A549 (cell line): ENCODE measurements around the gene KLHL11. TPM values are rescaled to one million over a fixed set of nuclear protein-coding genes. Genes with fewer than 3 reads are reported as not detected.

Source experiments
- ATAC-seq, 2 experiments: fragments of 200-7000 bp in 1 of 2; fragments of >200 bp in 1 of 2; cut with Nextera tagmentation in 1 of 2; cut with Tn5 transposase in 1 of 2; 3 replicates each; pipeline versions ENCODE4 v1.8.0 to v1.9.1; 2018 to 2020; ENCODE audit warnings: mild to moderate bottlenecking in 1 of 2, moderate library complexity in 1 of 2
- CTCF ChIA-PET: fragments of 300-600 bp; sonication (Branson Sonifier 250); formaldehyde crosslinking; extraction: SDS; loops from one replicate; lab custom pipeline; 2021; ENCODE audit warnings: antibody characterized with exemption, inconsistent platforms; lab: Yijun Ruan, JAX
- POLR2A ChIA-PET: fragments of 350-600 bp; formaldehyde crosslinking; extraction: SDS; loops from one replicate; lab custom pipeline; 2021; ENCODE audit warnings: antibody characterized with exemption, inconsistent platforms; lab: Yijun Ruan, JAX
- DNase-seq, 2 experiments: peaks; one replicate each; pipeline versions ENCODE4 v3.0.0 to v3.0.0-alpha.2; 2011 to 2016; ENCODE audit warnings: low read depth in 1 of 2, low spot score in 1 of 2
- FAIRE-seq: peaks from 2 replicates; lab custom pipeline; 2011; peaks lifted over from hg19 to GRCh38; lab: Jason Lieb, UNC
- H3K27ac ChIP-seq, 2 experiments: fragments of >200 bp; sonication (Bioruptor Twin); formaldehyde crosslinking; 3 replicates each; pipeline ENCODE4 v1.5.1; 2016 to 2017
- H3K4me1 ChIP-seq: fragments of >200 bp; sonication (Bioruptor Twin); formaldehyde crosslinking; 3 replicates; pipeline ENCODE4 v1.6.1; 2016
- H3K4me2 ChIP-seq: fragments of >200 bp; sonication (Bioruptor Twin); formaldehyde crosslinking; 3 replicates; pipeline ENCODE4 v1.6.1; 2016
- H3K4me3 ChIP-seq: fragments of >200 bp; sonication (Bioruptor Twin); formaldehyde crosslinking; 3 replicates; pipeline ENCODE4 v1.5.1; 2016
- H3K9me3 ChIP-seq: fragments of >200 bp; sonication (Bioruptor Twin); formaldehyde crosslinking; 3 replicates; pipeline ENCODE4 v1.6.1; 2016
- ATOH8 ChIP-seq: fragments of 250-450 bp; sonication (Bioruptor Pico); IDR thresholded peaks from 2 replicates; pipeline ENCODE4 v1.5.0; 2020; ENCODE audit warnings: low read depth, mild to moderate bottlenecking, moderate library complexity
- BHLHE40 ChIP-seq: IDR thresholded peaks from 2 replicates; pipeline ENCODE4 v1.6.1; 2012; ENCODE audit warnings: low read depth, low read length, inconsistent platforms
- CBX8 ChIP-seq: fragments of 200-600 bp; sonication (generic); IDR thresholded peaks from 2 replicates; pipeline ENCODE4 v1.6.1; 2016
- CEBPB ChIP-seq, 2 experiments: fragments of >200 bp in 1 of 2; sonication (Bioruptor Twin) in 1 of 2; formaldehyde crosslinking in 1 of 2; IDR thresholded peaks; 2 replicates each; pipeline ENCODE4 v1.6.1; 2012 to 2016
- CTCF ChIP-seq: fragments of >200 bp; sonication (Bioruptor Twin); formaldehyde crosslinking; IDR thresholded peaks from 3 replicates; pipeline ENCODE4 v1.5.1; 2016
- E2F6 ChIP-seq: IDR thresholded peaks from 2 replicates; pipeline ENCODE4 v1.6.1; 2012; ENCODE audit warnings: low read depth, borderline replicate concordance
- EP300 ChIP-seq, 2 experiments: fragments of >200 bp; sonication (Bioruptor Twin); formaldehyde crosslinking; IDR thresholded peaks; 2 replicates in 1 of 2; 3 replicates in 1 of 2; pipeline ENCODE4 v1.6.1; 2016 to 2017
- FOSB ChIP-seq: fragments of 250-450 bp; sonication (Bioruptor Pico); IDR thresholded peaks from 2 replicates; pipeline ENCODE4 v1.5.0; 2020; ENCODE audit warnings: mild to moderate bottlenecking, moderate library complexity
- FOSL2 ChIP-seq, 2 experiments: fragments of 450-650 bp in 1 of 2; fragments of >200 bp in 1 of 2; sonication (Bioruptor Twin) in 1 of 2; formaldehyde crosslinking; IDR thresholded peaks; 2 replicates each; pipeline versions ENCODE4 v1.5.0 to v1.6.1; 2016 to 2020; ENCODE audit warnings: mild to moderate bottlenecking in 1 of 2, moderate library complexity in 1 of 2
- FOXS1 ChIP-seq: fragments of 250-450 bp; sonication (Bioruptor Pico); IDR thresholded peaks from 2 replicates; pipeline ENCODE4 v1.5.0; 2020; ENCODE audit warnings: mild to moderate bottlenecking, moderate library complexity
- GATA3 ChIP-seq: IDR thresholded peaks from 2 replicates; pipeline ENCODE4 v1.6.1; 2012; ENCODE audit warnings: borderline replicate concordance
- HDAC2 ChIP-seq: fragments of 200-600 bp; sonication (generic); IDR thresholded peaks from 2 replicates; pipeline ENCODE4 v1.6.1; 2016
- HES2 ChIP-seq: fragments of >200 bp; sonication (Bioruptor Twin); formaldehyde crosslinking; IDR thresholded peaks from 2 replicates; pipeline ENCODE4 v1.6.1; 2016
- KDM1A ChIP-seq: fragments of 200-600 bp; sonication (generic); IDR thresholded peaks from 2 replicates; pipeline ENCODE4 v1.6.1; 2016; ENCODE audit warnings: low read depth, mild to moderate bottlenecking
- KDM5A ChIP-seq: fragments of 200-600 bp; sonication (generic); IDR thresholded peaks from 2 replicates; pipeline ENCODE4 v1.6.1; 2016; ENCODE audit warnings: antibody characterized with exemption, mild to moderate bottlenecking
- MAX ChIP-seq: IDR thresholded peaks from 2 replicates; pipeline ENCODE4 v1.6.1; 2012
- MAZ ChIP-seq: fragments of 150-350 bp; IDR thresholded peaks from 2 replicates; pipeline ENCODE4 v1.6.1; 2014; ENCODE audit warnings: antibody characterized with exemption, low read depth, low read length, borderline replicate concordance
- MYC ChIP-seq: IDR thresholded peaks from 2 replicates; pipeline ENCODE4 v1.6.1; 2012; ENCODE audit warnings: mild to moderate bottlenecking, inconsistent platforms, low read length, improper control_type of control experiment, borderline replicate concordance
- NFE2L2 ChIP-seq: fragments of 150-350 bp; conservative IDR thresholded peaks from 2 replicates; pipeline ENCODE4 v1.6.1; 2014; ENCODE audit warnings: low read length
- NPAS2 ChIP-seq: fragments of 250-450 bp; sonication (Bioruptor Pico); IDR thresholded peaks from 2 replicates; pipeline ENCODE4 v1.8.0; 2022; ENCODE audit warnings: mild to moderate bottlenecking, moderate library complexity, borderline replicate concordance
- NR3C1 ChIP-seq: fragments of >200 bp; sonication (Bioruptor Twin); formaldehyde crosslinking; IDR thresholded peaks from 3 replicates; pipeline ENCODE4 v1.6.1; 2017
- PBX3 ChIP-seq: IDR thresholded peaks from 2 replicates; pipeline ENCODE4 v1.6.1; 2012
- RAD21 ChIP-seq, 2 experiments: fragments of >200 bp in 1 of 2; sonication (Bioruptor Twin) in 1 of 2; formaldehyde crosslinking in 1 of 2; IDR thresholded peaks in 1 of 2; conservative IDR thresholded peaks in 1 of 2; 2 replicates in 1 of 2; 3 replicates in 1 of 2; pipeline ENCODE4 v1.6.1; 2012 to 2018; ENCODE audit warnings: inconsistent platforms in 1 of 2
- RNF2 ChIP-seq: fragments of 200-600 bp; sonication (generic); IDR thresholded peaks from 2 replicates; pipeline ENCODE4 v1.6.1; 2016; ENCODE audit warnings: low read depth, mild to moderate bottlenecking, antibody characterized with exemption, moderate library complexity, borderline replicate concordance
- TFCP2L1 ChIP-seq: fragments of 250-450 bp; sonication (Bioruptor Pico); IDR thresholded peaks from 2 replicates; pipeline ENCODE4 v1.5.0; 2021; ENCODE audit warnings: mild to moderate bottlenecking
- TP53 ChIP-seq: fragments of 250-450 bp; sonication (Bioruptor Pico); IDR thresholded peaks from 2 replicates; pipeline ENCODE4 v1.5.0; 2021; ENCODE audit warnings: mild to moderate bottlenecking, moderate library complexity
- ZC3H11A ChIP-seq: fragments of 450-650 bp; IDR thresholded peaks from 2 replicates; pipeline ENCODE4 v1.6.1; 2014; ENCODE audit warnings: antibody characterized with exemption, mild to moderate bottlenecking
- ZFP36 ChIP-seq: fragments of 450-650 bp; IDR thresholded peaks from 2 replicates; pipeline ENCODE4 v1.6.1; 2014; ENCODE audit warnings: borderline replicate concordance; ENCODE audit not compliant: partially characterized antibody
- WGBS: methylation state at CpG from one replicate; pipeline ENCODE4 v1.1.6; 2017; ENCODE audit errors: missing lambda C conversion rate; 5-methylcytosine and 5-hydroxymethylcytosine counted together
- polyA plus RNA-seq, 4 experiments: library from polyadenylated mRNA; depleted of rRNA in 3 of 4; stranded (reverse); fragments of >200 nt; fragmentation: RNase III in 1 of 4; extraction: RNeasy Plus Mini Kit Qiagen cat#74134 plus additional on column Dnase treatment in 1 of 4; gene quantifications; 2 replicates in 3 of 4; 3 replicates in 1 of 4; pipeline ENCODE4 v1.2.3, GENCODE V29; 2011 to 2017

The KLHL11 gene
- polyA plus RNA-seq, 2 of the 4 experiments (the other 2 are of a cell fraction) = 3.8 to 12.7 TPM

GRCh38 chr17:41910701-41911391 is 45.6 kb upstream of the KLHL11 start (continued):
- TF ChIP-seq CTCF (peak; percentile 13; the same call in 1 of the 3 replicates), E2F6 (peak; percentile 98), TFCP2L1 (CRISPR knock-in tag) (peak; percentile 60; the same call in 1 of the 2 replicates), ATOH8 (peak; percentile 87), RNF2 (no peak), RAD21 (conservative IDR thresholded peaks at IDR 0.05 in 1 of 2, IDR thresholded peaks at IDR 0.05 in 1 of 2) (peak; percentile 20 to 49; a peak in 3 of 5 replicates), FOSL2 (IDR thresholded peaks at IDR 0.05) (peak; percentile 74), FOSL2 (CRISPR knock-in tag; IDR thresholded peaks at IDR 0.05) (peak; percentile 96), TP53 (0 out of 2 replicates have a peak, but pooled peaks have one; percentile 52), CBX8 (no peak), EP300 (IDR thresholded peaks at IDR 0.05) (peak; percentile 37 to 63; a peak in 2 of 5 replicates), MAX (peak; percentile 97)

- ChIA-PET CTCF (interaction anchor here (1.1 to 11.5 kb wide), 10 partner anchors 9 to 171 kb away, joined by 3 to 111 read pairs (median 5); partner anchors contain the start of genes ACLY, ODAD4 and P3H4), POLR2A (interaction anchor here (0.9 to 2.8 kb wide), 3 partner anchors 10 to 108 kb away, joined by 3 to 12 read pairs (median 7); partner anchors contain the start of genes ACLY, DNAJC7 and KLHL11)
- WGBS = 92% methylated on average over 13 of the region's 13 CpGs
- TF ChIP-seq FOXS1 (CRISPR knock-in tag) (no peak), GATA3 (no peak), HES2 (no peak), ATOH8 (no peak), MAZ (no peak), FOSB (CRISPR knock-in tag) (no peak), BHLHE40 (no peak), MYC (no peak), NFE2L2 (no peak), KDM1A (no peak), CEBPB (IDR thresholded peaks at IDR 0.05) (no peak), ZC3H11A (no peak), HDAC2 (no peak), PBX3 (no peak), KDM5A (no peak), NR3C1 (no peak), CTCF (no peak), ZFP36 (no peak), NPAS2 (CRISPR knock-in tag) (no peak), FOSL2 (IDR thresholded peaks at IDR 0.05) (no peak), FOSL2 (CRISPR knock-in tag; IDR thresholded peaks at IDR 0.05) (no peak)
- no peak overlapping the region for H3K4me3 ChIP-seq
- peaks cover 99% of the 10 kb centered on the region for H3K4me1 ChIP-seq
- no peaks in the 10 kb centered on the region for H3K9me3 ChIP-seq
- H3K4me2 ChIP-seq = peak overlapping the region; percentile 84
- no peak for ATAC-seq
- DNase-seq = no peak
- peak overlapping the region; percentile 93 to 96 for H3K27ac ChIP-seq
- FAIRE-seq = no peak
Measured at GRCh38 chr17:41909088-41909487, 43.9 kb upstream of the KLHL11 start.
